HG02759 (cell line): ENCODE data around the gene CCDC188.

Source experiments
- ATAC-seq: cut with Tn5 transposase; IDR thresholded peaks from one replicate; pipeline ENCODE4 v1.9.1; 2021; ENCODE audit warnings: mild to moderate bottlenecking, moderate library complexity; ENCODE audit not compliant: unreplicated experiment

Gene CCDC188

DNA sequence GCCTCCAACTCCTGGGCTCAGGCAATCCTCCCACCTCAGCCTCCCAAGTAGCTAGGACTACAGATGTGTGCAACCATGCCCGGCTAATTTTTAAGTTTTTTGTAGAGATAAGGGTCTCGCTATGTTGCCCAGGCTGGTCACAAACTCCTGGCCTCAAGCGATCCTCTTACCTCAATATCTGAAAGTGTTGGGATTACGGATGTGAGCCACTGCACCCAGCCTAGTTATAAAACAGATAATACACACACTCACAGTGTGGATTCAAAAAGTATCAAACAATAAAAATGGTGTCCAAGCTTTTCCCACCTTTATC is 377 bp upstream of the CCDC188 start:
- ATAC-seq: no peak

DNA sequence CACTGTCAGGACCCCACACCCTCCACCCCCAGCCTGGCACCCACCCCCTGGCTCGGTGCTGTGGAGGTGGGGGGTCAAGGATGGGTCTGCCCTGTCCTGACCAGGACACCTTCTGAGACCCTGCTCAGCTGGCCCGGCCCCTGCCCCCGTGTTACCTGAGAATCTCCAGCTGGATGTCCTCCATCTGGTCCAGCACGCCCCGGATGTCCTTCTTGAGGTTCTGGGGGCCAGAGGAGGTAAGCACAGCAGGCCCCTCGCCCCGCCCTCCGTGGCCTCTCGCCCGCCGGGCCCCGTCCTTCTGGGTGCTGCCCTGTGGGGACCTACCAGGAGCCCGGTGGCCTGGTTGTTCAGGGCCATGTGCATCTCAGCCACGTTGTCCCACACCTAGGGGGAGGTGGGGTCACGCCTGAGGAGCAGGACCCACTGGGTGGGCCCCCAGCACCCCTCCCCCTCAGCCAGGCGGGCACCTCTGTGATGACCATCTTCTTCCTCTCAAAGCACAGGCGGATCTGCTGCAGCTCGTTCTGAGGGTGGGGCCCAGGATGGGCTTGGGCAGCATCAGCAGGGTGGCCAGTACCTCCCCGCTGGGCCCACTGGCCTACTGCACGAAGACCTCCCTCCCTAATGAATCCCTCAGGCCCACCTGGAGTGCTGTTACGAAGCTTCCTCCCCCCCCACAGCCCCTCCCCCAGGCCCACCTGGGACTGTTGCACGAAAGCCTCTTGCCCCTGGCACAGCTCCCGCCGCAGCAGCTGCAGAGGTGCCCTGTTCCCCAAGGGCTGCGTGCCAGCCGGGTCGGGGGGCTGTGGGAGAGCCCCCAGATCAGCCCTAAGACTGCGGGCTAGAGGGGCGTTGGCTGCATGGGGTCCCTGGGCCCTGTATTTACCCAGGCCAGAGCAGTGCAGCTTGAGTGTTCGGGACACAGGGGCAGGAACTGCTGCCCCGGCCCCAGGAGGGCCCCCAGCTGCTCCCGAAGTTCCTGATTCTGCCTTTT is 1.3 kb downstream of the CCDC188 start:
- no peak for ATAC-seq

DNA sequence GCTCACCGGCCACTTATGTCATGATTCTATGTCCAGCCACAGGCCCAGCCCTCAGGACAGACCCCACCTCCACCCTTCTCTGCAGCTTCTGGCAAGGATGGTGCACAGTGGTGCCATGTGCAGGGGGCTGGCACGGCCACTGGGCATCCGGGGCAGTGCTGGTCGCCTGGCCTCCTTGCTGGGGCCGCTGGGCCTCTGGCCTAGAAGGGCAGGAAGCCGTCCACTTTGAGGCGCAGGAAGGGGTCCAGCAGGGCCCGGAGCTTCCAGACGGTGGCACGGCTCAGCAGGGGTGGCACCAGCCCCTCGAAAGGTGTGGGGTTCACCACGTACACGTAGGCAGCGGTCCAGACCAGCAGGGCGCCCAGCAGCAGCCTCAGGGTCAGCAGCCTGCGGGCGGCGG is 2.4 kb downstream of the CCDC188 start:
- ATAC-seq: no peak

DNA sequence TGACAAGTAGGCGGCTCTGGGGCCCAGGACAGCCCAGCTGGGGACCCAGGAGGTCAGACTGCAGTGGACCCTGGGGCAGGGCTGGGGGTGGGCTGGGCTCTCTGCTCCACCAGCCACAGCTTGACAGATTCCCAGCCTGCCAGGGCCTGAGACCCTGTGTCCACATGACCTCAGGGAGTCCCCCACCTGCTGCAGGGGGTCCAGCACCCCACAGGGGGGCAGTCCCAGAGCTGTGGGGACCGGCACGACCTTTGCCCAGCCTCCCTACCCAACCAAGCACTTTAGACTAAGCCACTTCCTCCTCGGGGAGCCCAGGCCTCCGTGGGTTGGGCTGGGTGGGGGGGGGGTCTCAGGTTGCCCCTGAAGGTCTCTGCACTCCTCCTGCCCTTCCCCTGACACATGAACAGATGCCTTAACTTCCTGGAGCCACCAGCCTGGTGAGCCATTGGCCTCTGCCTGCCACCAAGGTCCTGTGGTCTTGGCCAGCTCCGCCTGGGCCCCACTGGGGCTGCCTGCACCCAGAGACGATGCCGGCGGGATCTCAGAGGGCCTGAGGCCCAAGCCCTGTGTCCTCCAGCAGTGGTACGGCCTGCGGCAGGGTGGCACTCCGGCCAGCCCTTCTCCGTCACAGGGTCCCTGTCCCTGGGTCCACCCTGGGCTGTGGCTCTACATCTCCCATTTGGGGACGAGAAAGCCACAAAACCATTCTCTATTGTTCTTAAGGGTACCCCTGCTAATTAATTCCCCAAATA is 3.4 kb downstream of the CCDC188 start:
- no peak for ATAC-seq

GRCh38 chr22:20146777-20147176 is 4.1 kb downstream of the CCDC188 start:
- ATAC-seq: no peak

GRCh38 chr22:20145832-20146223 is 5.0 kb downstream of the CCDC188 start:
- ATAC-seq: no peak

- ATAC-seq: no peak
These were observed 5.5 kb downstream of the CCDC188 start for GRCh38 chr22:20145206-20145831.

- no peak for ATAC-seq
These were observed 6.8 kb downstream of the CCDC188 start for GRCh38 chr22:20143883-20144665.

DNA sequence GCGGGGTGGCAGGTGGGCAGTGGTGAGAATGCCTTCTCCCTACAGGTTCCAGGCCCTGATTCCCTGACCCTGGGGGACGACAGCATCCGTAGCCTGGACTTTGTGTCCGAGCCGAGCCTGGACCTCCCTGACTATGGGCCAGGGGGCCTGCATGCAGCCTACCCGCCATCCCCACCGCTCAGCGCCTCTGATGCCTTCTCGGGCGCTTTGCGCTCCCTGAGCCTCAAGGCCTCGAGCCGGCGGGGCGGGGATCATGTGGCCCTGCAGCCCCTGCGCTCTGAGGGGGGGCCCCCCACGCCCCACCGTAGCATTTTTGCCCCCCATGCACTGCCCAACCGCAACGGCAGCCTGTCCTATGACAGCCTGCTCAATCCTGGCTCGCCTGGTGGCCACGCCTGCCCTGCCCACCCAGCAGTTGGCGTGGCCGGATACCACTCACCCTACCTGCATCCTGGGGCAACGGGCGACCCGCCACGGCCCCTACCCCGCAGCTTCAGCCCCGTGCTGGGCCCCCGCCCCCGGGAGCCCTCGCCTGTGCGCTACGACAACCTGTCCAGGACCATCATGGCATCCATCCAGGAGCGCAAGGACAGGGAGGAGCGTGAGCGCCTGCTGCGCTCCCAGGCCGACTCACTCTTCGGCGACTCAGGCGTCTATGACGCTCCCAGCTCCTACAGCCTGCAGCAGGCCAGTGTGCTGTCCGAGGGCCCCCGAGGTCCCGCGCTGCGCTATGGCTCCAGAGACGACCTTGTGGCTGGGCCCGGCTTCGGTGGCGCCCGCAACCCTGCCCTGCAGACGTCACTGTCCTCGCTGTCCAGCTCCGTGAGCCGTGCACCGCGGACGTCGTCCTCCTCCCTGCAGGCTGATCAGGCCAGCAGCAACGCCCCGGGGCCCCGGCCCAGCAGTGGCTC is 7.9 kb downstream of the CCDC188 start:
- ATAC-seq: no peak

- no peak for ATAC-seq
These were observed 9.4 kb downstream of the CCDC188 start for GRCh38 chr22:20141186-20142077.

- no peak for ATAC-seq
These were observed 10.3 kb downstream of the CCDC188 start for GRCh38 chr22:20140521-20140964.

- no peak for ATAC-seq
These were observed 10.8 kb downstream of the CCDC188 start for GRCh38 chr22:20140107-20140445.

DNA sequence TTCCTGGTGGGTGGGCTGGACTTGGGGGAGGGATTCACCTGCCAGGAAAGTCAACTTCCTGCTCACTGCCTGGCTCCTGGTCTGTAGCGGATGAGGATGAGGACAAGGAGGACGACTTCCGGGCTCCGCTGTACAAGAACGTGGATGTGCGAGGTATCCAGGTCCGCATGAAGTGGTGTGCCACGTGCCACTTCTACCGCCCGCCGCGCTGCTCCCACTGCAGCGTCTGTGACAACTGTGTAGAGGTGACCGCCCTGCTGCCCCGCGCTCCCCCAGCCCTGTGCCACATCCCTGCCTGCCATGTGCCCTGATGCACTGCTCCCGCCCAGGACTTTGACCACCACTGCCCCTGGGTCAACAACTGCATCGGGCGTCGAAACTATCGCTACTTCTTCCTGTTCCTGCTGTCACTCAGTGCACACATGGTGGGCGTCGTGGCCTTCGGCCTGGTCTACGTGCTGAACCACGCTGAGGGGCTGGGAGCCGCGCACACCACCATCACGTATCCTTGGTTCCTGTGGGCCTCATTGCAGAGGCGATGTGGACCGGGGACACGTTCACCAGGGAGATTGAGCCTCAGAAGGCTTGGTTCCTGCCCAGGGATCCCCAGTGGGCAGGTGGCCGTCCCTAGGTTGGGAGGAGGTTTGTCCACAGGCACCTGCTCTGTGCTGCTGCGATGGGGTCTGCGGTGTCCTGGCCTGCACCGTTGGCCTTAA is 11.3 kb downstream of the CCDC188 start:
- ATAC-seq: no peak

DNA sequence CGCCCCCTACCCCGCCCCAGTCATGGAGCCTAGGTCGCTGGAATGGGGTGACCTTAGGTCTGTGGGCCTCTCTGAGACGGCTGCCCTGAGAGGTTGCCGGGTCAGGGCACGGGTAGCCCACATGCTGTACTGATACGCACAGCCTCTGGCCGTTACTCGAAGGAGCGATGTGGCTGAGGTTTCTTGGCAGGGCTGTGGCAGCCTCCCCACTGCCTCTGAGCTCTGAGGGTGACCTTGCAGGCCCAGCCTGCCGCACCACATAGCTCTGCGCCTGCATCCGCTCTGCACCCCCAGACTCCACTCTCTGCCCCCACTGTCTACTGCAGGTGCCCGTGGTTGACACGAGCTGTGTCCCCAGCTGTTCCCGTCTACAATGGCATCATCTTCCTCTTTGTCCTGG is 12.0 kb downstream of the CCDC188 start:
- no peak for ATAC-seq

DNA sequence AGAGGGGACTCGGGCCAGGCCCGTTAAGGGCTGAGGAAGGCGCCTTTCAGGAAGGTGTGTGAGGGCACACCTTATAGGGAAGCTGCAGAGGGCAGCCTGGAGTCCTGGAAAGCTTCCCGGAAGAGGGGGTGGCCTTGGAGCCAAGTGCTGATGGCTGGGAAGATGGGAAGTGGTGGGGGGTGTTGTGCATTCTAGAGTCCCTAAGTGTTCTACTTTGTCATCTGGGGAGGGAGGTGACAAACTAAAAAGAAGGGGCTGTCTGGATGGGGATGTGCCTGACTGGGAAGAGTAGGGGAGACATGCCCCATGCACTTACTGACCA is 12.5 kb downstream of the CCDC188 start:
- ATAC-seq: no peak

DNA sequence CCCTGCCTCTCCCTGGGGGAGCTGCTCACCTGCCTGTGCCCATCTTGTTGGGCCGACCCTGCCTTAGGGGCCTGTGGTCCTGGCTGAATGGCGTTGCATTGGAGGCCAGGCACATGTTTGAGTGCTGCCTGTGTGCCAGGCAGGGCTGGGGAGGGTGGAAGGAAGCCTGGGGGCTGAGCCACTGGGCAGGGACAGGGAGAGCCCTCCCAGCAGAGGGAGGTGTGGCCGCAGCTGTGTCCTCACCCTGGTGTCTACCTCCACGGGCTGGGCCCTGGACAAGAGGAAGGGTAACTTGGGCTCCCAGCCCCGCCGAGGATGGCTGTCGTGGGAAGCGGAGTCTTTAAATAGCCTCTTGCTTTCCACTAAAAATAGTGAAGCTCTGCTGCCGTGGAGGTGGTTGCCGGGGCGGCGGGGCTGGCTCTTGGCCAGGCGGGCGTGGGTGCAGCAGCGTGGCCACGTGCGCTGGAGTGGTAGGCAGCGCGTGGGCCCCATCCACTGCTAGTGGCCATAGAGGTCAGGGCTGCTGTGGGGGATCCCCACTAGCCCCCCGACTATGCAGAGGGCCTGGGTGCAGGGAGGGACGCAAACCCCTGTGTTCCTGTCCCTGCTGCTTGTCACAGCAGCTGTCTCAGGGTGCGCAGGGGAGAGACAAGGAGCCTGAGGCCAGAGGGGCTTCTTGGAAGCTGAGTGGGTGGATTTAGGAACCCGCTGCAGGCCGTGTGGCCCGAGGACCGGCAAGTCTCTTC is 13.0 kb downstream of the CCDC188 start:
- ATAC-seq: no peak

DNA sequence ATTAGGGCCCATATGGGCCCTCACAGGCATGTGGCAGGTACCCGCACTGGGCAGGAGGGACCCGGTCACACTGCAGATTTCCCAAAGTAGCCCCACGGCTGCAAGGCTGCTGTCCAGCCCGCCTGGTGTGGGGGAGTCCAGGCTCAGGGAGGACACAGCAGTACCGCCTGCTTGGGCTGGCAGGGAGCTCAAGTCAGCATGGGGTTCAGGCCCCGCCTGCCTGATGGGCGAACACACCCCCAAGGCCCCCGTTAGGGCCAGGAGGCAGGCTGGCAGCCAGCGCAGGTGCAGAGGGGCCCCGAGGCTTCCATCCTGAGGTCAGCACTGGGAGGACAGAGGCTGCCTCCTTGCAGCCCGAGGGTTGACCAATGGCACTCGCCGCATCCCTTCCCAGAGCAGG is 13.7 kb downstream of the CCDC188 start:
- no peak for ATAC-seq

DNA sequence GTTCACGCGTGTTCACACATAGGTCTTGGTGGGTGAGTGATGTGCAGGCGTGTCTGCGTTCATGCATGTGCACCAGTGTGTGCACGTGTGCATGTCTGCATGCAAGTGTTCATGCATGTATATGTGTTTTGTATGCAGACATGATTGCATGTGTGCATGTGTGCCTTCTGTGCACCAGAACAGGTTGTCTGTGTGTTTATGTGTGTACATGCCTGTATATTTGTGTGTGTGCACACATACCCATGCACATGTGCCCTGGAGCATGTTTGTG is 14.3 kb downstream of the CCDC188 start:
- ATAC-seq: no peak
